Measurements from ENCODE around the gene CCL14.

- TF ChIP-seq CTCF (IDR thresholded peaks at IDR 0.05; ENCODE audit: low read length) (no peak), EZH2 (optimal IDR thresholded peaks at IDR 0.05; ENCODE audit: low read depth, low read length) (no peak)
Observed at GRCh38 chr17:35981246-35981645, 5.3 kb downstream of the CCL14 start, which contains the start of gene CCL16.
